ENCODE results near the gene HOXD9. TPM values are rescaled to one million over a fixed set of nuclear protein-coding genes. Genes with fewer than 3 reads are reported as not detected.

HOXD9 gene
- polyA plus RNA-seq, 1 donor (not counting 4 experiments of a cell fraction or from before 2014, with no cell fraction given), result not detected

- dilution Hi-C loops (cut with MboI; ENCODE audit: extremely low pct_ligation_motif_present, low sequenced_read_pairs), result loop anchor here (25.0 kb wide), 1 partner anchor 477 kb away; no protein-coding TSS in a partner anchor
- H3K9me1 ChIP-seq (ENCODE audit: control insufficient read depth, extremely low read depth, insufficient read depth, low read length), result no peaks in the 10 kb centered on the region
- TF ChIP-seq EZH2 (IDR thresholded peaks at IDR 0.05; ENCODE audit: low read length) (no peak), CTCF (optimal IDR thresholded peaks at IDR 0.05 in 1 of 3, IDR thresholded peaks at IDR 0.05 in 1 of 3, conservative IDR thresholded peaks at IDR 0.05 in 1 of 3; ENCODE audit: extremely low read depth in 1 of 3, insufficient read depth in 2 of 3, low read length in 3 of 3) (no peak)
- no peak overlapping the region for H3K9ac ChIP-seq (ENCODE audit: control insufficient read depth, extremely low read depth, insufficient read depth, low read length)
- H3K27ac ChIP-seq (ENCODE audit: control insufficient read depth, insufficient read depth, low read length), result no peak overlapping the region
- peaks cover 2% of the 10 kb centered on the region for H3K9me3 ChIP-seq (ENCODE audit: control insufficient read depth, low read depth, low read length)
- no peaks in the 10 kb centered on the region for H3K4me1 ChIP-seq (ENCODE audit: control insufficient read depth, extremely low read depth, insufficient read depth, low read length)
- no peak for DNase-seq (ENCODE audit: low read depth, low spot score)
- H3K4me2 ChIP-seq (ENCODE audit: control insufficient read depth, extremely low read depth, insufficient read depth, low read depth, low read length), result no peak overlapping the region
- H2AFZ ChIP-seq (ENCODE audit: control insufficient read depth, low read length), result no peak overlapping the region
- no peak overlapping the region for H3K4me3 ChIP-seq (ENCODE audit: control insufficient read depth in 2 of 3, extremely low read depth in 1 of 3, insufficient read depth in 2 of 3, low read depth in 1 of 3, low read length in 3 of 3)
- no peaks in the 10 kb centered on the region for H3K36me3 ChIP-seq (ENCODE audit: control insufficient read depth in 2 of 2, extremely low read depth in 1 of 2, insufficient read depth in 2 of 2, low read length in 2 of 2)
- FAIRE-seq, result no peak
- H3K79me2 ChIP-seq (ENCODE audit: control insufficient read depth, insufficient read depth, low read length), result no peaks in the 10 kb centered on the region
- no peaks in the 10 kb centered on the region for H4K20me1 ChIP-seq (ENCODE audit: control insufficient read depth, extremely low read depth, insufficient read depth, low read length)
- H3K27me3 ChIP-seq (ENCODE audit: control insufficient read depth, extremely low read depth, insufficient read depth, low read length), result peaks cover 98% of the 10 kb centered on the region
Observed at GRCh38 chr2:176160251-176160985, 37.9 kb downstream of the HOXD9 start.

- no peak for FAIRE-seq
Observed at GRCh38 chr2:176160986-176161824, 38.7 kb downstream of the HOXD9 start.

More at GRCh38 chr2:176160986-176161824, 38.7 kb downstream of the HOXD9 start:
- Histone ChIP-seq H3K27ac (ENCODE audit: control insufficient read depth, insufficient read depth, low read length) (no peak overlapping the region), H3K9me3 (ENCODE audit: control insufficient read depth, low read depth, low read length) (peaks cover 2% of the 10 kb centered on the region), H3K36me3 (ENCODE audit: control insufficient read depth in 2 of 2, extremely low read depth in 1 of 2, insufficient read depth in 2 of 2, low read length in 2 of 2) (no peaks in the 10 kb centered on the region), H3K27me3 (ENCODE audit: control insufficient read depth, extremely low read depth, insufficient read depth, low read length) (peaks cover 98% of the 10 kb centered on the region), H2AFZ (ENCODE audit: control insufficient read depth, low read length) (no peak overlapping the region), H3K4me2 (ENCODE audit: control insufficient read depth, extremely low read depth, insufficient read depth, low read depth, low read length) (no peak overlapping the region), H3K4me3 (ENCODE audit: control insufficient read depth in 2 of 3, extremely low read depth in 1 of 3, insufficient read depth in 2 of 3, low read depth in 1 of 3, low read length in 3 of 3) (no peak overlapping the region), H3K9ac (ENCODE audit: control insufficient read depth, extremely low read depth, insufficient read depth, low read length) (no peak overlapping the region), H3K4me1 (ENCODE audit: control insufficient read depth, extremely low read depth, insufficient read depth, low read length) (no peaks in the 10 kb centered on the region), H3K79me2 (ENCODE audit: control insufficient read depth, insufficient read depth, low read length) (no peaks in the 10 kb centered on the region), H3K9me1 (ENCODE audit: control insufficient read depth, extremely low read depth, insufficient read depth, low read length) (no peaks in the 10 kb centered on the region), H4K20me1 (ENCODE audit: control insufficient read depth, extremely low read depth, insufficient read depth, low read length) (no peaks in the 10 kb centered on the region)
- no peak for DNase-seq (ENCODE audit: low read depth, low spot score)
- dilution Hi-C loops (cut with MboI; ENCODE audit: extremely low pct_ligation_motif_present, low sequenced_read_pairs), result loop anchor here (25.0 kb wide), 1 partner anchor 476 kb away; no protein-coding TSS in a partner anchor
- TF ChIP-seq EZH2 (IDR thresholded peaks at IDR 0.05; ENCODE audit: low read length) (no peak), CTCF (optimal IDR thresholded peaks at IDR 0.05 in 1 of 3, IDR thresholded peaks at IDR 0.05 in 1 of 3, conservative IDR thresholded peaks at IDR 0.05 in 1 of 3; ENCODE audit: extremely low read depth in 1 of 3, insufficient read depth in 2 of 3, low read length in 3 of 3) (no peak)
